ENCODE measurements around the gene SPAG6.

DNA sequence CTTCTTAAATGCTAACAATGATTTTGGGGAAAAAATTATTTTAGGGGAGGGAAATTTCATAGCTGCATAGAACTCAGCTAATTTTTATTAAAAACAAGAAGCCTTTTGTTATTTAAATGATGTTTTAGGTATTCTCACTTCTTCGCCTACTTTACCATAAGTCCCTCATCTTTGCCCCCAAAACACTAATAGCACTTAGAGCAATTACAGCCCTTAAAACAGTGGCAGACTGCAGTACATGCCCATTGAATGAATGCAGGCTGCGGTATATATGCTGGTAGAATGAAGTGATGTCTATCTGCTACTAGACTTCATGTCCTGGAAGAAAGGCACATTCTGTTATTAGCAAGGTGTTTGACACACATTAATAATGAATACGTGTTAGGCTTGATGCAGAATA, 2.9 kb upstream of the SPAG6 start:
- TF ChIP-seq, protein P1, sequence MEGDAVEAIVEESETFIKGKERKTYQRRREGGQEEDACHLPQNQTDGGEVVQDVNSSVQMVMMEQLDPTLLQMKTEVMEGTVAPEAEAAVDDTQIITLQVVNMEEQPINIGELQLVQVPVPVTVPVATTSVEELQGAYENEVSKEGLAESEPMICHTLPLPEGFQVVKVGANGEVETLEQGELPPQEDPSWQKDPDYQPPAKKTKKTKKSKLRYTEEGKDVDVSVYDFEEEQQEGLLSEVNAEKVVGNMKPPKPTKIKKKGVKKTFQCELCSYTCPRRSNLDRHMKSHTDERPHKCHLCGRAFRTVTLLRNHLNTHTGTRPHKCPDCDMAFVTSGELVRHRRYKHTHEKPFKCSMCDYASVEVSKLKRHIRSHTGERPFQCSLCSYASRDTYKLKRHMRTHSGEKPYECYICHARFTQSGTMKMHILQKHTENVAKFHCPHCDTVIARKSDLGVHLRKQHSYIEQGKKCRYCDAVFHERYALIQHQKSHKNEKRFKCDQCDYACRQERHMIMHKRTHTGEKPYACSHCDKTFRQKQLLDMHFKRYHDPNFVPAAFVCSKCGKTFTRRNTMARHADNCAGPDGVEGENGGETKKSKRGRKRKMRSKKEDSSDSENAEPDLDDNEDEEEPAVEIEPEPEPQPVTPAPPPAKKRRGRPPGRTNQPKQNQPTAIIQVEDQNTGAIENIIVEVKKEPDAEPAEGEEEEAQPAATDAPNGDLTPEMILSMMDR (IDR thresholded peaks at IDR 0.05): no peak
- no peak for TF ChIP-seq POLR2A (IDR thresholded peaks at IDR 0.05; ENCODE audit: low read depth)
- TF ChIP-seq POLR2AphosphoS5 (IDR thresholded peaks at IDR 0.05): no peak
